GM21447 (cell line): ENCODE measurements around the gene TNNT1.
"Not testable (repeated sequence)": the region's sequence is repeated elsewhere in the genome, so short reads cannot be mapped to it uniquely, and the experiment has no call there.

Experiments used
- ATAC-seq: cut with Tn5 transposase; IDR thresholded peaks from one replicate; pipeline ENCODE4 v1.9.1; 2021; ENCODE audit not compliant: unreplicated experiment

Gene TNNT1

GRCh38 chr19:55149078-55150003 is at the start of gene TNNT1:
TSS of gene TNNT1 (minus strand) at chr19:55149206. CDS start at chr19:55147157, 2,049 bp downstream.
- ATAC-seq = no peak

GRCh38 chr19:55198651-55199050 is 49.6 kb upstream of the TNNT1 start:
- no peak for ATAC-seq

- no peak for ATAC-seq
These were observed 48.5 kb upstream of the TNNT1 start for GRCh38 chr19:55197528-55197927.

- no peak for ATAC-seq
These were observed 47.8 kb upstream of the TNNT1 start for GRCh38 chr19:55196803-55197202.

- no peak for ATAC-seq
These were observed 44.5 kb upstream of the TNNT1 start for GRCh38 chr19:55193481-55193880.

GRCh38 chr19:55189403-55189835 is 40.4 kb upstream of the TNNT1 start:
- no peak for ATAC-seq

- ATAC-seq = no peak
These were observed 39.6 kb upstream of the TNNT1 start for GRCh38 chr19:55188625-55189024.

GRCh38 chr19:55186080-55186479 is 37.1 kb upstream of the TNNT1 start:
- no peak for ATAC-seq

GRCh38 chr19:55181740-55182139 is 32.7 kb upstream of the TNNT1 start:
- ATAC-seq = no peak

GRCh38 chr19:55179606-55180484 is 30.8 kb upstream of the TNNT1 start, which contains the start of gene SYT5:
TSS of gene SYT5 (minus strand) at chr19:55180289. CDS start at chr19:55179041, 1,248 bp downstream.
- ATAC-seq = no peak

- ATAC-seq = peak; percentile 64
These were observed 30.0 kb upstream of the TNNT1 start for GRCh38 chr19:55178781-55179599.

GRCh38 chr19:55176076-55176475 is 27.1 kb upstream of the TNNT1 start:
- ATAC-seq = no peak

GRCh38 chr19:55175117-55175867 is 26.3 kb upstream of the TNNT1 start:
- no peak for ATAC-seq

GRCh38 chr19:55174425-55175116 is 25.6 kb upstream of the TNNT1 start:
- ATAC-seq = no peak

GRCh38 chr19:55173714-55174409 is 24.9 kb upstream of the TNNT1 start:
- ATAC-seq = no peak

- no peak for ATAC-seq
These were observed 24.2 kb upstream of the TNNT1 start for GRCh38 chr19:55173186-55173713.

GRCh38 chr19:55172741-55173140 is 23.7 kb upstream of the TNNT1 start:
- no peak for ATAC-seq

GRCh38 chr19:55172318-55172717 is 23.3 kb upstream of the TNNT1 start:
- not testable (repeated sequence) for ATAC-seq
